Heart left ventricle (tissue), 13 donors: ENCODE data around the gene WWTR1.

Experiments
- CTCF ChIP-seq, 12 donors: fragments of 200-600 bp; sonication (generic) in 4 of 12; IDR thresholded peaks; one replicate each; pipeline versions ENCODE4 v1.5.0 to v1.8.0; 2018 to 2022; ENCODE audit warnings: antibody characterized with exemption in 12 of 12, mild to moderate bottlenecking in 5 of 12
- POLR2A ChIP-seq, 2 donors: fragments of 450-650 bp; IDR thresholded peaks; one replicate each; pipeline ENCODE4 v1.6.1; 2017; ENCODE audit warnings: antibody characterized with exemption in 2 of 2, mild to moderate bottlenecking in 2 of 2, moderate library complexity in 2 of 2
- donor health status: ischemic (EF 13 %, LVEDD 7.1; RV severe dilation, severe dysfunction).
- donor health status: DM: no; HTN: yes; CAD: no.
- donor health status: DM: no; HTN: no; CAD: no.
- donor health status: ischemic (EF 25% LVEDD 6.9; RV normal size, moderate dysfunction).
- donor health status: ischemic (EF 25% LVEDD 5.7; RV mildly dilated, moderate dysfunction).
- donor health status: ischemic (EF 35%, LVEDD 5.7; RV mildly dilated, moderate dysfunction).
- donor health status: nonischemic (EF 11% LVEDD 7.7; RV severe dilation, severe dysfunction).
- donor health status: DM: yes; HTN: yes; CAD: no.
- donor health status: PGD.
- donor health status: ischemic (EF 29% LVEDD 5.4; RV normal size, mild dysfunction).
- donor health status: nonischemic (EF 23%, LVEDD 6.1; RV moderate dilation, normal function).

- TF ChIP-seq CTCF (IDR thresholded peaks at IDR 0.05): no peak
- no peak for TF ChIP-seq POLR2A (IDR thresholded peaks at IDR 0.05)
Measured at GRCh38 chr3:149552700-149553099, 105.1 kb downstream of the WWTR1 start.
